SK-N-SH (cell line): ENCODE data around the gene MRPL41. TPM values are rescaled to one million over a fixed set of nuclear protein-coding genes. Genes with fewer than 3 reads are reported as not detected.

Experiments used
- CTCF ChIA-PET: fragments of 300-600, 350-600 bp; formaldehyde crosslinking; extraction: SDS; loops from one replicate; lab custom pipeline; 2021; lab: Yijun Ruan, JAX
- POLR2A ChIA-PET: fragments of 350-600 bp; sonication (Branson Sonifier 250); formaldehyde crosslinking; extraction: SDS; loops from one replicate; lab custom pipeline; 2020; ENCODE audit warnings: antibody characterized with exemption, inconsistent platforms; lab: Yijun Ruan, JAX
- DNase-seq: peaks from one replicate; pipeline ENCODE4 v3.0.0; 2012
- H2AFZ ChIP-seq: fragments of 200-600 bp; sonication (generic); 2 replicates; pipeline ENCODE4 v1.8.1; 2016; ENCODE audit warnings: antibody characterized with exemption, mild to moderate bottlenecking, low read depth
- H3F3A ChIP-seq: fragments of 200-600 bp; sonication (generic); replicated peaks from 2 replicates; pipeline ENCODE3; 2016; ENCODE audit warnings: antibody characterized with exemption, mild to moderate bottlenecking; ENCODE audit not compliant: insufficient read depth
- H3K27ac ChIP-seq, 2 experiments: fragments of 200-500 bp in 1 of 2; fragments of 200-600 bp in 1 of 2; sonication (Bioruptor generic) in 1 of 2; sonication (generic), shearing (Covaris generic) in 1 of 2; 2 replicates each; pipeline versions ENCODE4 v1.5.1 to v1.6.1; 2014 to 2016; ENCODE audit warnings: low read depth in 2 of 2, inconsistent platforms in 1 of 2, low read length in 1 of 2, mild to moderate bottlenecking in 1 of 2, mixed read lengths in 1 of 2
- H3K27me3 ChIP-seq: fragments of 200-600 bp; sonication (generic), shearing (Covaris generic); 2 replicates; pipeline ENCODE4 v1.6.1; 2016; ENCODE audit warnings: mixed run types; ENCODE audit not compliant: insufficient read depth
- H3K36me3 ChIP-seq, 2 experiments: fragments of 200-500 bp in 1 of 2; fragments of 200-600 bp in 1 of 2; sonication (Bioruptor generic) in 1 of 2; sonication (generic) in 1 of 2; replicated peaks in 1 of 2; 2 replicates each; pipeline versions ENCODE3 to v1.5.1; 2014 to 2016; ENCODE audit warnings: low read length in 1 of 2, mild to moderate bottlenecking in 1 of 2; ENCODE audit not compliant: insufficient read depth in 2 of 2, control insufficient read depth in 1 of 2
- H3K4me1 ChIP-seq, 2 experiments: fragments of 200-500 bp in 1 of 2; fragments of 200-600 bp in 1 of 2; sonication (Bioruptor generic) in 1 of 2; sonication (generic), shearing (Covaris generic) in 1 of 2; 2 replicates each; pipeline versions ENCODE4 v1.5.1 to v1.6.1; 2014 to 2016; ENCODE audit warnings: low read depth in 1 of 2, low read length in 1 of 2, mixed run types in 1 of 2; ENCODE audit not compliant: insufficient read depth in 2 of 2, control insufficient read depth in 1 of 2
- H3K4me2 ChIP-seq: fragments of 200-600 bp; sonication (generic), shearing (Covaris generic); 2 replicates; pipeline ENCODE4 v1.6.1; 2017; ENCODE audit warnings: mixed run types
- H3K4me3 ChIP-seq, 2 experiments: fragments of 200-500 bp in 1 of 2; fragments of 200-600 bp in 1 of 2; sonication (Bioruptor generic) in 1 of 2; sonication (generic), shearing (Covaris generic) in 1 of 2; 2 replicates each; pipeline versions ENCODE4 v1.5.1 to v1.8.1; 2014 to 2016; ENCODE audit warnings: low read depth in 2 of 2, inconsistent platforms in 1 of 2, low read length in 1 of 2, mild to moderate bottlenecking in 1 of 2, mixed read lengths in 1 of 2, moderate library complexity in 1 of 2
- H3K79me2 ChIP-seq: fragments of 200-600 bp; sonication (generic); 2 replicates; pipeline ENCODE4 v1.8.1; 2017; ENCODE audit warnings: mild to moderate bottlenecking; ENCODE audit not compliant: insufficient read depth
- H3K9ac ChIP-seq: fragments of 200-600 bp; sonication (generic); 2 replicates; pipeline ENCODE4 v1.6.1; 2017; ENCODE audit warnings: mixed run types
- H3K9me2 ChIP-seq: fragments of 200-600 bp; sonication (generic); 2 replicates; pipeline ENCODE4 v1.6.1; 2017; ENCODE audit warnings: mixed run types
- H3K9me3 ChIP-seq: fragments of 200-600 bp; sonication (generic); 2 replicates; pipeline ENCODE4 v1.6.1; 2017; ENCODE audit warnings: mixed run types, mild to moderate bottlenecking, moderate library complexity
- H4K20me1 ChIP-seq: fragments of 200-600 bp; sonication (generic); 2 replicates; pipeline ENCODE4 v1.6.1; 2017; ENCODE audit warnings: mild to moderate bottlenecking, mixed run types; ENCODE audit not compliant: insufficient read depth
- CHD2 ChIP-seq: fragments of 150-350 bp; IDR thresholded peaks from 2 replicates; pipeline ENCODE4 v1.6.1; 2018; ENCODE audit warnings: low read length; ENCODE audit not compliant: partially characterized antibody
- CTCF ChIP-seq: fragments of 200-600 bp; sonication (generic); IDR thresholded peaks from 2 replicates; pipeline ENCODE4 v1.6.1; 2017; ENCODE audit warnings: antibody characterized with exemption, mild to moderate bottlenecking, moderate library complexity
- EP300 ChIP-seq, 2 experiments: IDR thresholded peaks; 2 replicates each; pipeline versions ENCODE4 v1.4.0 to v1.6.1; 2012; ENCODE audit warnings: borderline replicate concordance in 1 of 2, low read depth in 1 of 2, low read length in 1 of 2
- EZH2phosphoT487 ChIP-seq: fragments of 200-600 bp; sonication (generic); IDR thresholded peaks from 2 replicates; pipeline ENCODE4 v1.6.1; 2017; ENCODE audit warnings: low read depth, mixed run types, mild to moderate bottlenecking, antibody characterized with exemption, moderate library complexity, borderline replicate concordance
- FOSL2 ChIP-seq: IDR thresholded peaks from 2 replicates; pipeline ENCODE4 v1.4.0; 2012; ENCODE audit warnings: low read depth, mild to moderate bottlenecking, moderate library complexity, borderline replicate concordance
- FOXM1 ChIP-seq: IDR thresholded peaks from 2 replicates; pipeline ENCODE4 v1.4.0; 2012; ENCODE audit warnings: low read depth, mild to moderate bottlenecking
- GATA2 ChIP-seq: sonication (generic); formaldehyde crosslinking; IDR thresholded peaks from 2 replicates; pipeline ENCODE4 v1.5.0; 2020; ENCODE audit warnings: mild to moderate bottlenecking, missing genetic modification reagents
- IRF3 ChIP-seq: fragments of 150-350 bp; IDR thresholded peaks from 2 replicates; pipeline ENCODE4 v1.6.1; 2016; ENCODE audit warnings: mild to moderate bottlenecking, low read depth, low read length
- MEF2A ChIP-seq: IDR thresholded peaks from 2 replicates; pipeline ENCODE4 v1.4.0; 2012; ENCODE audit warnings: low read depth, borderline replicate concordance
- MXI1 ChIP-seq: IDR thresholded peaks from 2 replicates; pipeline ENCODE4 v1.6.1; 2012; ENCODE audit warnings: mild to moderate bottlenecking, low read depth, low read length, improper control_type of control experiment
- NRF1 ChIP-seq: IDR thresholded peaks from 2 replicates; pipeline ENCODE4 v1.6.1; 2012; ENCODE audit warnings: low read depth, mild to moderate bottlenecking, low read length
- PBX3 ChIP-seq: IDR thresholded peaks from 2 replicates; pipeline ENCODE4; 2012
- RCOR1 ChIP-seq: fragments of 150-350 bp; IDR thresholded peaks from 2 replicates; pipeline ENCODE4 v1.6.1; 2017; ENCODE audit warnings: antibody characterized with exemption, low read length
- REST ChIP-seq: IDR thresholded peaks from 2 replicates; pipeline ENCODE4 v1.6.1; 2012; ENCODE audit warnings: mild to moderate bottlenecking, low read depth, low read length, moderate library complexity
- RFX5 ChIP-seq: IDR thresholded peaks from 2 replicates; pipeline ENCODE4 v1.6.1; 2012; ENCODE audit warnings: mild to moderate bottlenecking, improper control_type of control experiment, low read length
- RXRA ChIP-seq: IDR thresholded peaks from 2 replicates; pipeline ENCODE4 v1.4.0; 2012; ENCODE audit warnings: low read depth, mild to moderate bottlenecking, borderline replicate concordance
- SIN3A ChIP-seq: IDR thresholded peaks from 2 replicates; pipeline ENCODE4 v1.6.1; 2012; ENCODE audit warnings: low read depth, mild to moderate bottlenecking, low read length, moderate library complexity, borderline replicate concordance
- SMC3 ChIP-seq: IDR thresholded peaks from 2 replicates; pipeline ENCODE4 v1.6.1; 2012; ENCODE audit warnings: low read depth, low read length, improper control_type of control experiment
- TAF1 ChIP-seq: IDR thresholded peaks from 2 replicates; pipeline ENCODE4 v1.6.1; 2012; ENCODE audit warnings: low read depth, mild to moderate bottlenecking, low read length, moderate library complexity, borderline replicate concordance
- TCF12 ChIP-seq: IDR thresholded peaks from 2 replicates; pipeline ENCODE4 v1.4.0; 2012
- TEAD4 ChIP-seq: IDR thresholded peaks from 2 replicates; pipeline ENCODE4 v1.4.0; 2012; ENCODE audit warnings: mild to moderate bottlenecking, borderline replicate concordance; ENCODE audit not compliant: insufficient read depth
- WGBS: methylation state at CpG from one replicate; pipeline ENCODE4 v1.1.6; 2017; ENCODE audit warnings: low lambda C conversion rate; 5-methylcytosine and 5-hydroxymethylcytosine counted together
- polyA plus RNA-seq, 3 experiments: library from polyadenylated mRNA; depleted of rRNA; stranded (reverse); fragments of >200 nt; gene quantifications; 2 replicates each; pipeline ENCODE4 v1.2.3, GENCODE V29; 2012

Gene MRPL41
- polyA plus RNA-seq, 1 of the 3 experiments (the other 2 are of a cell fraction) = 58.9 TPM

- peaks cover 30% of the 10 kb centered on the region for H3K79me2 ChIP-seq
- no peaks in the 10 kb centered on the region for H3K27me3 ChIP-seq
- H2AFZ ChIP-seq = no peak overlapping the region
- no peak for TF ChIP-seq PBX3
- TF ChIP-seq CHD2 = no peak
- no peak for TF ChIP-seq RXRA
- TF ChIP-seq RCOR1 = no peak
- TF ChIP-seq TCF12 = no peak
- TF ChIP-seq CTCF = no peak
- TF ChIP-seq IRF3 = no peak
- TF ChIP-seq FOXM1 = no peak
- no peak for TF ChIP-seq RFX5
- no peak for TF ChIP-seq TEAD4
- TF ChIP-seq MXI1 = no peak
- TF ChIP-seq SIN3A = no peak
- no peak for TF ChIP-seq FOSL2
- no peak for TF ChIP-seq TAF1
- TF ChIP-seq, all 33 proteins: peak for 0
- Histone ChIP-seq H3K4me1 (no peaks in the 10 kb centered on the region), H3K36me3 (peaks cover 19 to 33% of the 10 kb centered on the region in 2 experiments), H4K20me1 (no peaks in the 10 kb centered on the region), H3K9me3 (no peaks in the 10 kb centered on the region), H3K4me2 (no peak overlapping the region), H3K9me2 (no peaks in the 10 kb centered on the region), H3K9ac (no peak overlapping the region), H3K27ac (no peak overlapping the region), H3F3A (no peaks in the 10 kb centered on the region), H3K4me3 (no peak overlapping the region)
- no peak for DNase-seq
- POLR2A ChIA-PET = no interaction called here
- CTCF ChIA-PET = interaction anchor here (1.0 kb wide), 1 partner anchor 8 kb away, joined by 4 read pairs; the partner anchor contains the start of gene DPH7
- 97% methylated on average over 3 of the region's 3 CpGs for WGBS
Observed at GRCh38 chr9:137570566-137570965, 18.9 kb downstream of the MRPL41 start.

GRCh38 chr9:137574192-137574591 lies 22.5 kb downstream of the MRPL41 start:
- H3F3A ChIP-seq = peaks cover 3% of the 10 kb centered on the region
- peaks cover 61% of the 10 kb centered on the region for H3K79me2 ChIP-seq
- H3K9ac ChIP-seq = no peak overlapping the region
- H2AFZ ChIP-seq = no peak overlapping the region
- no peak for DNase-seq
- no peaks in the 10 kb centered on the region for H3K9me2 ChIP-seq
- peaks cover 27 to 35% of the 10 kb centered on the region in 2 experiments for H3K36me3 ChIP-seq
- H3K4me2 ChIP-seq = no peak overlapping the region
- 0 out of 2 replicates have a peak, but pooled peaks cover 7% of the 10 kb centered on the region for H4K20me1 ChIP-seq
- peaks cover 6 to 14% of the 10 kb centered on the region in 2 experiments; a peak in 3 of 4 replicates for H3K4me1 ChIP-seq
- H3K27me3 ChIP-seq = no peaks in the 10 kb centered on the region
- 88% methylated on average over 8 of the region's 10 CpGs for WGBS
- CTCF ChIA-PET = interaction anchor here (0.8 to 1.6 kb wide), 2 partner anchors 13 to 22 kb away, joined by 3 to 5 read pairs; partner anchors contain the start of gene MRPL41
- no peak overlapping the region for H3K4me3 ChIP-seq
- POLR2A ChIA-PET = no interaction called here
- no peaks in the 10 kb centered on the region for H3K9me3 ChIP-seq
- no peak overlapping the region for H3K27ac ChIP-seq
- TF ChIP-seq SMC3 (no peak), CHD2 (no peak), EZH2phosphoT487 (no peak), GATA2 (CRISPR knock-in tag) (no peak), TEAD4 (no peak), EP300 (IDR thresholded peaks at IDR 0.05; ENCODE audit: borderline replicate concordance in 1 of 2, low read depth in 1 of 2, low read length in 1 of 2) (no peak), FOSL2 (no peak), MEF2A (no peak), NRF1 (no peak), RFX5 (no peak), REST (no peak)
